Stimulated activated CD8-positive, alpha-beta memory T cell treated with anti-CD3 and anti-CD28 coated beads, Interleukin-4, amount 100 ng/mL, for 24 hours (primary cell): ENCODE measurements around the gene DYNLT1.
"Not testable (repeated sequence)": the region's sequence is repeated elsewhere in the genome, so short reads cannot be mapped to it uniquely, and the experiment has no call there.

Experiments
- DNase-seq: peaks from one replicate; pipeline ENCODE4 v3.0.0-alpha.2; 2020; ENCODE audit warnings: low read depth

The DYNLT1 gene

GRCh38 chr6:158663625-158664165, 19.2 kb upstream of the DYNLT1 start:
- no peak for DNase-seq

GRCh38 chr6:158662954-158663624, 18.5 kb upstream of the DYNLT1 start:
- DNase-seq = no peak

- no peak for DNase-seq
Observed at GRCh38 chr6:158662607-158662953, 18.0 kb upstream of the DYNLT1 start.

- no peak for DNase-seq
Observed at GRCh38 chr6:158661156-158661685, 16.7 kb upstream of the DYNLT1 start.

DNA sequence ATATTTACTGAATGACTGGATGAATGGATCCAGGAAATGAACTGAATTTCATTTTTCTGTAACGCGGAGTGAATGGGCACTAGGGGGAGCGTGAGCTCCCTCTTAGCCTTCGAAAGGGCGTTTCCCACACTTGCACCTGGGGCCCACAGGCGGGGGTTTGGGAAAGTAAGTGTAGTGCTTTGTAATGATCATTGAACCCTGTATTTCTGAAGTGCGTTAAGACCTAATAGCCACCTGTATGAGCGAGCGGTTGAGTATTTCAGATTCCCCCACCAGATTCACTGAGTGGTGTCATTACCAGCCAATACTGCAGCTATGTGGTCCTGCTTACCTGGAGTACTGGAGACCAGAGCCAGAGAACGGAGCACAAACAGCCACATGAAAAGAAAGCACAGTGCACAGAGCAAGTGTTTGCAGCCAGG, 15.8 kb upstream of the DYNLT1 start:
- no peak for DNase-seq

- DNase-seq = not testable (repeated sequence)
Observed at GRCh38 chr6:158656986-158657385, 12.4 kb upstream of the DYNLT1 start.

DNA sequence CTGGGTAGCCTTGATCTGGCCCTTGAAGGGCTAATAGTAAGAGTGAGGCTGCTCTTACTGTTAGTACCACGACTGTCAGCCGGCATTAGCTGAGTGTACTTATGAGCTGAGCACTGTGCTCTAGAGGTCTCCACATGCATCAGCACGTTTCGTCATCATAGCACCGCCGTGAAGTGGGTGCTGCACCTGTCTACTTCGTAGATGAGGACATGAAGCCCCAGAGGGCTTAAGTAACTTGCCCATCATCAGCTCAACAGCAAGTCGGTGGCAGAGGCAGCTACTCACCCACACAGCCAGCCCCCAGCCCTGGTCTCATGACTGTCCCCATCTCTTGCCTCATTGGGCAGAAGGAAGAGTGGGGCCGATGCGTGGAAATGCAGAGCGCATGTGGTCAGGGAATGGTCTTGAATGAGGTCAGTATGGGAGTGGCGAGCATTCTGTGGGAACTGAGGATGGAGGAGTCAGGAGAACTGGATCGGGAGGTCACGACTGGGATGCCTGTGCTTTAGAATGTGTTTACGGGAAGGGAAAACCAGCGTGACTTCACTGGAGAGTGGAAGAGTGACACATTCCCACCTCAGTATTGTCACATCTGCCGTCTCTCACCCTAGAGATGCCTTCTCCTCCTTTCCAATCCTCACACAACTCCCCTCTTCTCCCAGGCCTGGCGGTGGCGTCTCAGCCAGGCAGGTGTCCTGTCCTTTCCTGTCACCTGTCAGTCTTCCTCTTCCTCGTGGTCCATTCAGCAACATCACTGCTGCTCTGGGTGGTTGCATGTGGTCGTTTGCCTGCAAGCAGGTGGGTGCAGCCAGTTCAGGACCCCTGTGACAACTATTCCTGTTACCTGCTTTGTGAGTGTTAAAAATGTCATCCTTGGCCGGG, 11.3 kb upstream of the DYNLT1 start:
- DNase-seq = no peak

- DNase-seq = no peak
Observed at GRCh38 chr6:158654960-158655489, 10.5 kb upstream of the DYNLT1 start.

- DNase-seq = no peak
Observed at GRCh38 chr6:158654498-158654897, 10.0 kb upstream of the DYNLT1 start.

DNA sequence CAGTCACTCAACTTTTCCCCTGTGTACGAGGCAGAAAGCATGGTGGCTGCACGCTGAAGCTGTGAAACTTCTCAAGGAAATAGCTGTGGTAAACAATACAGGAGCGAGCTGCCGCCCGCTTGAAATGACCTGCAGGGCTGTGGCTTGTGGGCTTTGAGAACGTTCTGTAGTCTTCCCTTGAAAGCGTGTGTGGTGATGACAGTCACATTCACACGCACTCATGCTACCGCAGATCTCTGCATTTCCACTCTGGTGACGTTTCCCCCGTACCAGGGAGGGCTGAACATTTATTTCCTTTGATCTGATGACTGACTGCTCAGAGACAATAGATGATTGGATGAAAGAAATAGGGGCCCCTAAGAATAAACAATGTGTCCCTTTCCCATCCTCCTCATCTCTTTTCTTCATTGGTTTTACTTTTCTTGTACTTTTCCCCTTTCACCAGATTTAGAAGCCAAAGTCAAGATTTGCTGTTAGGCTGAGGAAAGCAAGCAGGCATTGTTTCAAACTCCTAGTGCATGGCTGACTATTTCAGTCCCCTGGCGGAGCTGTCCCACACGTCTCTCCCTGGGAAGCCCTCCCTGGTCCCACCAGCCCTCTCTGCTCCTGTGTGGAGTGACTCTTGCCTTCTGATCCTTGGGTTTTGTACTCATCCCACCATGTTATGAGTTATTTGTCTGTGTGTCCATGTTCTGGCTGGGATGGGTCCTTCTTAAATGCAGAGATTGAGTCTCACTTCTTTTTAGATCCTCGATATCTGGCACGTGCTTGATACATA, 9.2 kb upstream of the DYNLT1 start:
- peak; percentile 79 for DNase-seq

- not testable (repeated sequence) for DNase-seq
Observed at GRCh38 chr6:158651981-158652737, 7.6 kb upstream of the DYNLT1 start.

GRCh38 chr6:158649289-158650143, 5.0 kb upstream of the DYNLT1 start, which contains the start of gene SYTL3:
Gene SYTL3, plus strand, starts transcription at chr6:158650054. Its CDS starts 13,215 bp downstream, at chr6:158663269.
- peak; percentile 60 for DNase-seq

DNA sequence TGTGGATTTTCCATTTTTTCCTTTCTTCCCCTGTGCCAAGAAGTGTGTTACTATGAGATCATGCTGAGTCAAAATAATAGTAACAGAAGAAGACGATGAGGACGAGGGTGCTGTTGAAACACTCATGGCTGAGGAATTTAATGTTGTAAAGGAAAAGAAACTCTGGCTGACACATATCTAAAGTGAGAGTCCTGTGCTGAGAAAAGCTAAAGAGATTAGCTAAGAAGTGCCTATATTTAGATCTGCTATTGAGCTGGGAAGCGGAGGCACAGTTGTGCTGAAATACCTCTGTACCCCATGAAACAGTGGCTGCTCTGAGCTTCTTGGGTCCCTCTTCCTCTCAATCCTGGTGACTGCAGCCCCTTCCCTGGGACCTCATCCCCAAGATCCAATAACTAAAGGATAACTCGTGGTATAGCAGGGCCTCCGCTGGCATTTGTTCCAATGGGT, 4.2 kb upstream of the DYNLT1 start:
- DNase-seq = no peak

DNA sequence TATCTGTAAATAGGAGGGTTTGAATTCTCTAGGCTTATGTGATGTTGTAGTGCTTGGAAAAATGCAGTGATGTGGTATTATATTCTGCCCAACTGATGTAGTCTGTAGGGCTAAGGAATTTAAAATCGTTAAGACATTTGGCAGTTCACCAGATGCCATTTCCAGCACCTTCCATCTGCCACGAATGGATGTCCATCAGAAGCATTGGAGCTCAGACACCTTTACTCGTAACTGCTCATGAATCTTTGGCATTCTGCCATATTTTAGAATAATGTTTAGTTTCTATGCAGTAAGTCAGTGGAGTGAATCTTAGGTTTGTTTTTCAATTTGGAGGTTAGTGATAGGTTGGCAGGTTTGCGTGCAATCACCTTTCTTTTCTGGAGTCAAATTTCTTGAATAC, 3.0 kb upstream of the DYNLT1 start:
- DNase-seq = no peak

DNA sequence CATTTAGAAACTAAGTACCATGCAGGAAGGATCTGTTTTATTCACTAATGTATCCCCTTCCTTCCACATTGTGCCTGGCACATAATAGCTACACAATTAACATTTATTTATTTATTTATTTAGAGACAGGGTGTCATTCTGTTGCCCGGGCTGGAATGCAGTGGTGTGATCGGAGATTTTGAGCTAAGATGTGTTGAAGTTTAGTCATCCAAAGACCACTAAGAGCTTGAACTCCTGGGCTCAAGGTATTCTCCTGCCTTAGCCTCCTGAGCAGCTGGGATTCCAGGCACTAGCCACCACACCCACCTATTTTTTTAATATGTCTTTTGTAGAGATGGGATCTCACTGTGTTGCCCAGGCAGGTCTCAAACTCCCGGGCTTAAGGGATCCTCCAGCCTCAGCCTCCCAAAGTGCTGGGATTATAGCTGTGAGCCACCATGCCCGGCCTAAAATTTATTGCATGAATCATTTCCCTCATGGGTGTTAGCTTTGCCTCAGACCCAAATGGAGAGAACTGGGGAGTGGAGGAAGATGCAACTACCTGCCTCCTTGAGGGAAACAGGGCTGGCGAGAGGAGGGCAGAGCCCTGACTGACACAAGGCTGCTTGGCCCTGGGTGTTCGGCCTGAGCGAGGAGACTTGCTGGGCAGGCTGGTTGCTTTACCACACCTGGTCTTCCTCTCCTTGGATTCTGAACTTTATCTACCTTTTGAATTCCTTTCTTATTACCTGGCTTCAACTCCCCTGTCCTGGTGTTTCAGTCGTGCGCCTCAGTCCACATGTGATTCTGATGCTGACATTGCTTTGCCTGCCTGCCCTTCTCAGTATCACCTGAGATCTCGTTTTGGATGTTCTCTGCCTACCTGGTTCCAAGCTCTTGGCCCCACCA, 1.7 kb upstream of the DYNLT1 start:
- DNase-seq = no peak

DNA sequence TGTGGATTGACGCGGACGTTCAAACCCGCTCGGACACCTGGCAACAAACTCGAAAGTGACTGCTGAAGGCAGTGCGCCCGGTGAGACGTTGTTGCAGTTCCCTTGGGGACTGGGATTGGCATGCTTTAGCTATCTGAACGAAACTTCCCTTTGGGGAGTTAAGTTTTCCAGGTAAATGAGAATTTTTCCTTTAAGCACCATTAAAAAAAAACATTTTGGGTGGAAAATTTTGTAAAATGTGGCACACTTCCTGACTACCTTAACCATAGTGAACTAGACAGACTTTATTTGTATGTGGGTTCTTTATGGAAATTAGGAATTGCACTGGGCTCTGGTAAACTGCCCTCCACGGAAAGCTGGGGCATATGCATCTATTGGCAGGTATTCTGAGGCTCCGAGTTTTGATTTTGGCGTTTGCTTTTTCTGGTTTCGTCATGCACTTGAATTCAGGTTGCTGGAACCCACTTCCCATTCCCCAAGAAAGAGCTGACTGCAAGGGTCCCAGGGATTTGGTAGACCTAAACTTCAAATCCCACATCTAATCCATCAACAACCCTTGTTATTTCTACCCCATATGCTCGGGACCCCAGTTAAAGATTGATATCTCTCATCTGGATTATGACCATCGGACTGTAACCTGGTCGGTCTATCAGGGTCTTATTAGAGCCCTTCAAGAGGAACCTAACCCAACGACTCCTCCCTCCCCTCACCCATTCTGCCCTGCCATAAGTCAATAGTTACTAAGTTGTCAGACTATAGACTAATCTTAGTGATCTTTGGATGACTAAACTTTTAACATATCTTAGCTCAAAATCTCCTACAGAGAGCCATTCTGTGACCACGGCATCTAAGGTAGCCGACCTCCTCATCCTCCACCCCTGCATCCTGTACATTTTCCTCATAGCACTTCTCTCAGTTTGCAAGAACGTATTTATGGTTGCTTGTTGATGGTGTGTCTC, 800 bp upstream of the DYNLT1 start:
- no peak for DNase-seq

GRCh38 chr6:158643836-158644230, 710 bp downstream of the DYNLT1 start:
- DNase-seq = no peak
